Hematopoietic multipotent progenitor cell treated with erythropoietin and hydrocortisone succinate and interleukin-3 and kit ligand, for 8 days (in vitro differentiated cells): ENCODE data around the gene GRIPAP1.

ENCODE experiments used
- DNase-seq: peaks from one replicate; pipeline ENCODE4 v3.0.0-alpha.2; 2015

GRIPAP1 gene

GRCh38 chrX:48958635-48959094 is 43.4 kb downstream of the GRIPAP1 start:
- DNase-seq, result peak; percentile 41

- DNase-seq, result peak; percentile 96
Measured at GRCh38 chrX:48957827-48958634, 44.0 kb downstream of the GRIPAP1 start.

- peak; percentile 70 for DNase-seq
Measured at GRCh38 chrX:48957477-48957826, 44.6 kb downstream of the GRIPAP1 start, which contains the start of gene OTUD5. Gene OTUD5 (minus strand): TSS chrX:48957607. CDS start chrX:48957570, 37 bp downstream.

- DNase-seq, result peak; percentile 42
Measured at GRCh38 chrX:48956728-48957414, 45.2 kb downstream of the GRIPAP1 start.

GRCh38 chrX:48948589-48948988 is 53.5 kb downstream of the GRIPAP1 start:
- no peak for DNase-seq

- DNase-seq, result peak; percentile 59
Measured at GRCh38 chrX:48945517-48946348, 56.3 kb downstream of the GRIPAP1 start.

GRCh38 chrX:48942895-48943294 is 59.2 kb downstream of the GRIPAP1 start:
- peak; percentile 18 for DNase-seq

GRCh38 chrX:48940404-48940955 is 61.6 kb downstream of the GRIPAP1 start:
- peak; percentile 91 for DNase-seq

GRCh38 chrX:48939524-48940228 is 62.4 kb downstream of the GRIPAP1 start:
- DNase-seq, result no peak

- no peak for DNase-seq
Measured at GRCh38 chrX:48938721-48939425, 63.2 kb downstream of the GRIPAP1 start.

GRCh38 chrX:48937054-48937907 is 64.8 kb downstream of the GRIPAP1 start:
- DNase-seq, result peak; percentile 86

GRCh38 chrX:48936429-48937053 is 65.5 kb downstream of the GRIPAP1 start:
- no peak for DNase-seq

GRCh38 chrX:48935301-48935670 is 66.8 kb downstream of the GRIPAP1 start:
- no peak for DNase-seq

GRCh38 chrX:48934581-48935300 is 67.3 kb downstream of the GRIPAP1 start:
- no peak for DNase-seq

GRCh38 chrX:48933757-48934156 is 68.3 kb downstream of the GRIPAP1 start:
- no peak for DNase-seq

- no peak for DNase-seq
Measured at GRCh38 chrX:48927736-48928382, 74.2 kb downstream of the GRIPAP1 start.

- no peak for DNase-seq
Measured at GRCh38 chrX:48927123-48927522, 74.9 kb downstream of the GRIPAP1 start.

GRCh38 chrX:48924270-48924669 is 77.8 kb downstream of the GRIPAP1 start:
- DNase-seq, result no peak

GRCh38 chrX:48923771-48924170 is 78.3 kb downstream of the GRIPAP1 start:
- no peak for DNase-seq
